Measurements from ENCODE around the gene CFAP126.
A peak's percentile ranks its signal among the peaks of the same experiment; 100 is the strongest.
"Not testable (repeated sequence)": the region's sequence is repeated elsewhere in the genome, so short reads cannot be mapped to it uniquely, and the experiment has no call there.

Gene CFAP126, protein sequence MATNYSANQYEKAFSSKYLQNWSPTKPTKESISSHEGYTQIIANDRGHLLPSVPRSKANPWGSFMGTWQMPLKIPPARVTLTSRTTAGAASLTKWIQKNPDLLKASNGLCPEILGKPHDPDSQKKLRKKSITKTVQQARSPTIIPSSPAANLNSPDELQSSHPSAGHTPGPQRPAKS

DNA sequence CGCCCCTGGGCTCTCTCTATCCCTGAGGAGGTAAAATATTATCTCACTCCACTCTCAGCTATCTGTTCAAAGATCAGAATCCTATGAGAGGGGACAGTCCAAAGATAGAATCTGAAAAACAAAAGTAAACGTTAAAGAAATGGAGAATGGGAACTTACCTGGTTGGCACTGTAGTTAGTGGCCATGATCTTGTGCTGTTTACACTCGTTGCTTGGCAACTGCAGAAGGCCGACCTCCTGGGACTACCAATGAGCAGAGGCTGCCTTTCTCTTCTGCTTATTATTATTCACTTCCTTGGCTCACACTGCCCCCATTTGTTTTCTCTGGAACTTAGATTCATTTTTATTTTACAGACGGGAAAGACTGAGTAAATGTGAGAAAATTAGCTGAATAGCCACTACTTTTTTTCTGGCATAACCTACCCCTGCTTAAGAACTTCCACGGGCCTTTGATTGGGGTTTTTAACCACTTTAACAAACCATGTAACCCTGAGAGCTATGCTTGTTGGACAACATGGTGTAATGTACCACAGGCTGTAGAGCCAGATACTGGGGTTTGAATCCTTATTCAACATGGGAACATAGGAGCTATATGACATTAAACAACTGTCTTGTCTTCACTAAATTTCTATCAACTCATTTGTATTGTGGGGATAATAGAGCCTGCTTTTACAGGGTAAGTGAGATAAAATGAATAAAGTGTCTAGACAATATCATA, at the start of gene CFAP126:
TSS of gene CFAP126 (minus strand) at position 193 of the 717 bp plus-strand sequence. CDS start at position 185, 8 bp downstream.
- peak; percentile 39 for DNase-seq (ENCODE audit: low read depth, low spot score)

DNA sequence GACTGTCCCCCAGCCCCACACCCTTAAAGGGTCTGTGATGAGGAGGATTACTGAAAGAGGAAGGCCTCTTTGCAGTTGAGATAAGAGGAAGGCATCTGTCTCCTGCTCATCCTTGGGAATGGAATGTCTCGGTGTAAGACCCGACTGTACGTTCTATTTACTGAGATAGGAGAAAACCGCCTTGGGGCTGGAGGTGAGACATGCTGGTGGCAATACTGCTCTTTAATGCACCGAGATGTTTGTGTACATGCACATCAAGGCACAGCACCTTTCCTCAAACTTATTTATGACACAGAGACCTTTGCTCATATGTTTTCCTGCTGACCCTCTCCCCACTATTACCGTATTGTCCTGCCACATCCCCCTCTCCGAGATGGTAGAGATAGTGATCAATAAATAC, 45.4 kb upstream of the CFAP126 start:
- DNase-seq (ENCODE audit: low read depth, low spot score) = not testable (repeated sequence)

DNA sequence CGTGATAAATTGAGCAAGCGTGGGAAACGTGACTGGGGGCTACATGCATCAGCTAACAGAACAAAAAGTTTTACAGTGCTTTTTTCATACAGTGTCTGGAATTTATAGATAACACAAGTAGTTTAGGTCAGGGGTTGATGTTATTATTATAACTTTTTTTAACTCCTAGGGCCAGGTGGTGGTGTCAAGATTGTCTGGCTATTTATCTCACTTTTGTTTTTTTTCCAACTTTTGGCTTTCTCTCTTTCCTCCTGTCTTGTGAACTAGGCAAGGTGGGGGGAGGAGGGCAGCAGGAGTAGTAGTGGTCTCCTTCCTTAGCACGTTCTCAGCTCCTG, 42.9 kb upstream of the CFAP126 start:
- not testable (repeated sequence) for DNase-seq (ENCODE audit: low read depth, low spot score)

DNA sequence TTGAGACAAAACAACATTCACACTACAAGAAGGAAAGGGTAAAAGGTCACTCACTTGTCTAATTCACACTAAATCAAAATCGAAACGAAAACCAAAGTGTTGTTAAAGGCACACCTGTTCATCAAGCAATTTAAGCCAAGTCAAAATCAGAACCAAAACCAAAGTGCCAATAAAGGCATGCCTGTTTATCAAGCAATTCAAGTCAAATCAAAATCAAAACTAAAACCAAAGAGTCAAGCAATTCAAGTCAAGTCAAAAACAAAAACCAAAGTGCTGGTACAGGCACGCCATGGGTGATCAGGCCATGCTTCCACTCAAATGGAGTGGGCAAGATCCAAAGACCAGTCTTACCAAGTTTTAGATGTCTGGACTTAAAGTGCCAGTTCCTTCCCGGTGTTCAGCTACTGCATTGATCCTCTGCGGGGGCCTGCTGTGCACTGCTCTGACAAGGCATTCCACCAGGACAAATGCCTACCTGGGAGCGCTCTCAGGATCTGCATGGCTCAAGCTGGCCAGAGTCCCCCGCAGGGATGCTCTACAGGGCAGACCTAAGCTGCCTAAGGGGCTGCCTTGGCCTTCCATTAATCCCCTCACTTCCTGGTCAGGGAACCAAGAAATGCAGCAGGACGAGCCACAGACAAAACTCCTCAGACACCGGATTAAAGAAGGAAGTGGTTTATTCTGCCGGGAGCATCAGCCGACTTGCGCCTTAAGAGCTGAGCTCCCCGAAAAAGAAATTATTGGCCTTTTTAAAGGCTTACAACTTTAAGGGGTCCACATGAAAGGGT, 42.4 kb upstream of the CFAP126 start:
- DNase-seq (ENCODE audit: low read depth, low spot score) = peak; percentile 30

DNA sequence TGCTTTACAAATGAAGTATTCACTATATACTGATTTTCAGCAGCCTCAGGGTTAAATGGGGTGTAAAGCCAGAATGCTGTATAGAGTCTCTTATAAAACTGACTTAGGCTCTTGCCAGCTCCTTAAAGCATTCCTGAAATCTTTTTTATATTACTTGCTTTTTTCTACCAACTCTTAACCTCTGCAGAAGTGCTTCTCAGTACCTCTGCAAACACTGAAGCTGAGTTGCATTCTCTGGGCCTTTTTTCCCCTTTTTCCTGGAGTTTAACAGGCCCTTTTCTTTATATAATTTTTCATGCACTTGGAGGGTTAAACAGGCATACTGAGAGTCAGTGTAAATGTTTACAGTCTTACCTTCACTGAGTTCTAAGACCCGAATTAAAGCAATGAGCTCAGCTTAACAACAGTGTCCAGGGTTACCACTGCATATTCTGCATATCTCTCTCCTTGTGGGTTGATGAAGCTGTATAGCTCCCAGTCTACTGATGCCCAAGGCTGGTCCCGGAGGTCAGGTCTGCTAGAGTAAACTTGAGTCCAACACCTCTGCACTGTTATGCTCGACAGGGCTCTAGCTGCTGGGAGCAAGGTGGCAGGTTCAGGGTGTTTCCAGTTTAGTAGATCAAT, 40.9 kb upstream of the CFAP126 start:
- no peak for DNase-seq (ENCODE audit: low read depth, low spot score)

DNA sequence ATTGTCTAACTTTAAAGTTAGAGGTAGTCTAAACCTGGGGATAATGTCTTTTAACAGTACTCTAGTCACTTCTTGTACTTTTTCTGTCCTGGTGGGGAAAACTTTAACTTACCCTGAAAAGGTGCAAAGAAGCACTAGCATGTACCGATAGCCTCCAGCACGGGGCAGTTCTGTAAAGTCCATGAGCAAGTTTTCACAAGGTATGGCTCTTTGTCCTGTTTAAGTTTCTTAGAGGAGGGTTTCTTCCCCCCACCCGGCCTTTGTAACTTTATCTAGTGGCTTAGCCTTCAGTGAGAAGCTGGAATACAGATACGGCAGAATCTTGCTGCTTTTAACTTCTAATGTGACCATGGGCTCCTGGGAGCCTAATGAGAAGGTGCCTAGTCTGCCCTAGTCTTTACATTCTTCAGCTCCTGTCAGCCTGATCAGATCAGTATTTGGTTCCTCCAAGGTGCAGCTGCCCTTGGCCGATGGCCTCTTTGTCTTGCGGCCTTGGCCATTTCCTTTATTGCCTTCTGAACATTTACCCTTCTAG, 39.8 kb upstream of the CFAP126 start:
- no peak for DNase-seq (ENCODE audit: low read depth, low spot score)

DNA sequence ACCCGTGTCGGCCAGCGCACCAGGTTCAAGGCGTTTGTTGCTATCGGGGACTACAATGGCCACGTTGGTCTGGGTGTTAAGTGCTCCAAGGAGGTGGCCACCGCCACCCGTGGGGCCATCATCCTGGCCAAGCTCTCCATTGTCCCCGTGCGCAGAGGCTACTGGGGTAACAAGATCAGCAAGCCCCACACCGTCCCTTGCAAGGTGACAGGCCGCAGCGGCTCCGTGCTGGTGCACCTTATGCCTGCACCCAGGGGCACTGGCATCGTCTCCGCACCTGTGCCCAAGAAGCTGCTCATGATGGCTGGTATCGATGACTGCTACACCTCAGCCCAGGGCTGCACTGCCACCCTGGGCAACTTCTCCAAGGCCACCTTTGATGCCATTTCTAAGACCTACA, 38.9 kb upstream of the CFAP126 start:
- DNase-seq (ENCODE audit: low read depth, low spot score) = not testable (repeated sequence)

DNA sequence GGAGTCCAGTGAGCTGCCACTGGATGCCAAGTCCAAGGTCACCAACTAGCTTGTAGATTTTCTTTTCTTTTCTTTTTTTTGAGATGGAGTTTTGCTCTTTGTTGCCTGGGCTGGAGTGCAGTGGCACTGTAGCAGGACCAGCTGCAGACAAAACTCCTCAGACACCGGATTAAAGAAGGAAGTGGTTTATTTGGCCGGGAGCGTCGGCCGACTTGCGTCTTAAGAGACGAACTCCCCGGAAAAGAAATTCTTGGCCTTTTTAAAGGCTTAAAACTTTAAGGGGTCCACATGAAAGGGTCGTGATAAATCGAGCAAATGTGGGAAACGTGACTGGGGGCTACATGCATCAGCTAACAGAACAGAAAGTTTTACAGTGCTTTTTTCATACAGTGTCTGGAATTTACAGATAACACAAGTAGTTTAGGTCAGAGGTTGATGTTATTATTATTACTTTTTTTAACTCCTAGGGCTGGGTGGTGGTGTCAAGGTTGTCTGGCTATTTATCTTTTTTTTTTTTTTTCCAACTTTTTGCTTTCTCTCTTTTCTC, 36.4 kb upstream of the CFAP126 start:
- DNase-seq (ENCODE audit: low read depth, low spot score) = no peak

DNA sequence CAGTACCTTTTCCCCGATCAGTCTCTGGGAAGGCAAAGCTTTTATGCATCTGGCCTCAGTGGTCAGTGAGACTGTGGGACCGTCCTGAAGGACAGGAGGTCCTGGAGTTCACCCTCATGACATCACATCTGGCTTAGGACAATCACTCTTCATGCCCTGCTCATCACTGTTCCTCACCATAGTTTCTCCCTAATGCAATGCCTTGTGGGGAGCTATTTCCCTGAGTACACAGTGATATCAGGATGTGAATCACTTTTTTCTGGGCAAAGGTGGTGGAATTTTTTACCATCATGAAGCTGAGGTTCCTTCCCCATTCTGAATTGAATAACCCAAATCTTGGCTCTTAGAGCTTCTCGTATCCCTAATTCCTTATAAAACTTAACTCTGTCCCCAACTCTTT, 34.8 kb upstream of the CFAP126 start:
- no peak for DNase-seq (ENCODE audit: low read depth, low spot score)

DNA sequence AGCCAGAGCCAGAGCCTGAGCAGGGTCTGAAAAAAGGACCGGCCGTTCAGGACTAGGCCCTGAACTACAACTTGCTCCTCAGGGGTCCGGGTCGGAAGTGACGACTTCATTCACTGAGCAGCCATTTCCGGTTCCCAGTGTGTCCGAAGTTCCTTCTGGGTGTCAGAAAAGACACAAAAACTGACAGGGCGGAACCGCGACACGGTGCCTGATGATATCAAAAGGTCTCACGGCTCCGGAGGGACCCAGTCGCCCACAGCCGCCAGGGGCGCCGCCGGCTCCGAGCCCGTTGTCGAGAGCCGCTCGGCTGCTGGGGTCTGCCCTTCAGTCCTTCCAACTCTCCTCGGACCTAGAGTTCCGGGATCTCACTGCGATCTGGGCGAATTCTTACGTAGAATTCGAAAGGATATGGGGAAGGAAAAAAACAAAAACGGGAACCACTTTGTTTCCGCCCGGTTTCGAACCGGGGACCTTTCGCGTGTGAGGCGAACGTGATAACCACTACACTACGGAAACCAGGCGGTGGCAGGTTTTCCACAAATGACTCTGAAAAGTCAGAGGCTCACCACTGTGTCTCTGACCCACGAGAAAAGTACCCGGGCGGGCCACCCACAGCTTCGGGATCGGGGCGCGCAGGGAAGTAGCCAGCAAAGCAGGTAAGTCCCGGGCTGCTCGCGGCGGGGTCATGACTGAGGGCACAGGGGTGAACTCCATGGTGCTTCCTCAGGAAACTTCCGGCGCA, 31.8 kb upstream of the CFAP126 start:
- peak; percentile 96 for DNase-seq (ENCODE audit: low read depth, low spot score)

DNA sequence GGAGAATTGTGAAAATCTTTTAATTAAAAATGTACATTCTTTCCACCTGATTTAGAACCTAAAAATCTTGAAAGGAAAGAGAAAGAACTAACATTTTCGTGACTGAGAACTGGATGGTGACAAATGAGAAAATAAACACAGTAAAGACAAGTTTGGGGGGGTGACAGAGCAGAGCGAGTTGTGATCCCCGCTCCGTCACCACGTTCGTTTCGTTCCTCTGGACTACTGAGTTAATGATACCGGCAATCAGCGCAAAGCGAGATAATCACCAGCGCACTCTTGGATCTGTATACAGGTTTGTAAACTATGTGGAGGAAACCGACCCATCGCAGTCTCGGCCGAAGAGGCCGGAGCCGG, 31.2 kb upstream of the CFAP126 start:
- no peak for DNase-seq (ENCODE audit: low read depth, low spot score)

DNA sequence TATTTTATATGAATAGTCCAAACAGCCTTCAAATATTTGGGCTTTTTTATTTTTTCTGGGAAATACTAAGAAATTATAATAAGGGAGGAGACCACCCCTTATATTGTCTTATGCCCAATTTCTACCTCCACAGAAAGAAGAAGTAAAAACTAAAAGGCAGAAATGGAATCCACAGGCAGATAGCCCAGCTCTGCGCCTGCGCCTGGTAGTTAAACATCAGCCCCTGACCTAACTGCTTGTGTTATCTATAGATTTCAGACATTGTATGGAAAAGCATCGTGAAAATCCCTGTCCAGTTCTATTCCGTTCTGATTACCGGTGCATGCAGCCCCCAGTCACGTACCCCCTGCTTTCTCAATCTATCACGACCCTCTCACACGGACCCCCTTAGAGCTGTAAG, 29.4 kb upstream of the CFAP126 start:
- DNase-seq (ENCODE audit: low read depth, low spot score) = not testable (repeated sequence)

DNA sequence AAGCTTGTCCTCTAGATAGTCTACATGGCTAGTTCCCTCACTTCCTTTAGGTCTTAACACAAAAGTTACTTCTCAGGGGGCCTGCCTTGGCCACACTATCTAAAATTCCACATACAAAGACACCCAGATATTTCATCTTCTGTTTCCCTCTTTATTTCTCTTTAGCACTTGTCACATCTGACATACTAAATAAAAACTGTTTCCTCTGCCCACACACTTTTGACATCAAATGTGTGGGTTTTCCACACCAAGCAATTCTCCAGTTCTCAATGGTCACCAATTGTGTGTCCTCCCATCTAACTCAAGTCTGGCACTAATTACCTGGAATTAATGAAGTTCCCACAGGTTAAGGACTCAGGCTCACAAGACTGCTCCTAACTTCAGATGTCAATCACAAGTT, 25.5 kb upstream of the CFAP126 start:
- DNase-seq (ENCODE audit: low read depth, low spot score) = no peak

DNA sequence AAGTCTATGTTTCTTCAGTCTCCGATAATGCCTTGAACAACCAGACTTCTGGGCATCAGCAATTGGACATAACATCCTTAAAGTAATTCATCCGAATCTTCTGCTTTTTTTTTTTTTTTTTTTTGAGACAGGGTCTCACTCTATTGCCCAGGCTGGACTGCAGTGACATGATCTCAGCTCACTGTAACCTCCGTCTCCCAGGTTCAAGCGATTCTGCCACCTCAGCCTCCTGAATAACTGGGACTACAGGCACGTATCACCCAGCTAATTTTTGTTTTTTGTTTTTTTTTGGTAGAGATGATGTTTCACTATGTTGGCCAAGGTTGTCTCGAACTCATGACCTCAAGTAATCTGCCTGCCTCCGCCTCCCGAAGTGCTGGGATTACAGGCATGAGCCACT, 23.9 kb upstream of the CFAP126 start:
- no peak for DNase-seq (ENCODE audit: low read depth, low spot score)

DNA sequence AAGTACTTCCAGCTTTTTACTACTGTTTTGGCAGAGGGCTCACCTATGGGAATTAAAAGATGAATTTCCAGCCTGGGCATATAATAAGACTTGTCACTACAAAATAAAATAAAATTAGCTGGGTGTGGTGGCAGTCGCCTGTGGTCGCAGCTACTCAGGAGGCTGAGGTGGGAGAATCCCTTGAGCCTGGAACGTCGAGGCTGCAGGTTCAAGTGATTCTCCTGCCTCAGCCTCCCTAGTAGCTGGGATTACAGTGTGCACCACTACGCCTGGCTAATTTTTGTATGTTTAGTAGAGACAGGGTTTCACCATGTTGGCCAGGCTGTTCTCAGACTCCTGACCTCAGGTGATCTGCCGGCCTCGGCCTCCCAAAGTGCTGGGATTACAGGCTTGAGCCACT, 23.5 kb upstream of the CFAP126 start:
- DNase-seq (ENCODE audit: low read depth, low spot score) = not testable (repeated sequence)

DNA sequence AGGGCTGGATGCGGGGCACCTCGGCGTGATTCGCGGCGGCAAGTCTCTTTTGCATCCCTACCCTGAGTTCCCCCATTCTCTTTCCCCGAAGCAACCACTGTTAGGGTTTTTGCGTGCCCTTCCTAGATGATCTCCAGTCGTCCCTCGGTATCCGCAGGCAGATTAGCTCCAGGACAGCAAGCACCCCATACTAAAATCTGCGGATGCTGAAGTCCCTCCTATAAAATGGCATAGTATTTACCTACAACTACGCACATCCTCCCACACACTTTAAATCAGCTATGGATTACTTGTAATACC, 22.8 kb upstream of the CFAP126 start:
- no peak for DNase-seq (ENCODE audit: low read depth, low spot score)

DNA sequence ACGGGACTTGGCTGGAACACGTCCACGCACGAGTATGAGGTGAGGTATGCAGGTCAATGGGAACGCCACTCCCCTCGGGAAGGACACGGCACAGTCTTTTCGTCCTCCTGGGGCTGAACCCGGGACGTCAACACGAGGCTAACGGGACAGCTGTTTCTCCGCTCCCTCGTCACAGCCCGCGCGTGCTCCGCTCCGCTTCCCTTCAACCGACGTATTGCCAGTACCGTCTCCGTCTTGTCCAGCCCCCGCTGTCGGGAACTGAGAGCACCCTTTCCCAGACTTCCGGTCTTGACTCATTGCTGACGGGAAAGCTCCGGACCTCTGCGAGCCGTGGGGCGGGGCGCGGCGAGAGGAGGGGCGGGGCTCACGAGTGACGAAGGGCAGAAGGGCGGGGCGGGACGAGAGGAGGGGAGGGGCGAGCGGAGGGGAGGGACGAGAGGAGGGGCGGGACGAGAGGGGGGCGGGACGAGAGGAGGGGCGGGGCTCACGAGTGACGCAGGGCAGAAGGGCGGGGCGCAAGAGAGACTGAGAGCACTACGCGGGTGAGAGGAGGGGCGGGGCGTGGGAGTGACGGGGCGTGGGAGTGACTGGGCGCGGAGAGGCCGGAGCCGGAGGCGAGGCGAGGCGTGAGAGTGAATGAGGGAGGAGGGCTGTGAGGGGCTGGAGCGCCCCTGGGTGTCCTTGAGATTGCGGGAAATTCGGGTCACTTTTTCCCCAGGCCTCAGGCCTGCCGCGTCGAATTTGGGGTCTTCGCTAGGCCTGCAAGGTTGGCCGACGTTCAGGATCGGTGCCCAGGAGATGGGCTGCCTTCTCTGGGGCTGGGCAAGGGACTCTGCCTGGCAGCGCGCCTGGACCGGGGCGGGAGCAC, 22.2 kb upstream of the CFAP126 start:
- peak; percentile 91 for DNase-seq (ENCODE audit: low read depth, low spot score)

DNA sequence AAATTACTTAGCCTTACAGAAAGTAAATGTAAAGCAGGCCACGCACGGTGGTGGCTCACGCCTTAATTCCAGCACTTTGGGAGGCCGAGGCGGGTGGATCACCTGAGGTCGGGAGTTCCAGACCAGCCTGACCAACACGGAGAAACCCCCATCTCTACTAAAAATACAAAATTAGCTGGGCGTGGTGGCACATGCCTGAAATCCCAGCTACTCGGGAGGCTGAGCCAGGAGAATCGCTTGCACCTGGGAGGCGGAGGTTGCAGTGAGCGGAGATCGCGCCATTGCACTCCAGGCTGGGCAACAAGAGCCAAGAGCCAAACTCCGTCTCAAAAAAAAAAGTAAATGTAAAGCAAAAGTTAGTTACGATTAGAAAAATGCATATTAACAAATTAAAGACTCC, 21.5 kb upstream of the CFAP126 start:
- DNase-seq (ENCODE audit: low read depth, low spot score) = not testable (repeated sequence)

DNA sequence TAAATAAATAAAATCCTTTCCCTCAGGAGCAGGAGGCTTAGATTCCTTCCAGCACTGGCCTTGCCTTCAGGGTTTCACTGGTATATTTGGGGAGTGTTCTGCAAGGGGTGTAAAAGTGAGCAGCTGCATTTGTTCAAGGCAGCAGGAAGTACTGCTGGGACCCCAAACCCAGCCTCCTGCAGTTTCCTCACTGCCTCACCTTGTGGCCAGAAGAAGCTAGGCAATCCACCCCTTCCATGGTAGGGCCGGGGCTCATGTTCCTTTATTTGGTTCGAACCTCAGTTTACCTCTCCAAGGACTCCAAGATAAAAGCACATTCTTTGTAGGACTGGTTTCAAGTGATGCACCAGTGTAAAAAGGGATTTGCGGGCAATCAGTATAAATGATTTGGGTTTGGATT, 21.0 kb upstream of the CFAP126 start:
- no peak for DNase-seq (ENCODE audit: low read depth, low spot score)

DNA sequence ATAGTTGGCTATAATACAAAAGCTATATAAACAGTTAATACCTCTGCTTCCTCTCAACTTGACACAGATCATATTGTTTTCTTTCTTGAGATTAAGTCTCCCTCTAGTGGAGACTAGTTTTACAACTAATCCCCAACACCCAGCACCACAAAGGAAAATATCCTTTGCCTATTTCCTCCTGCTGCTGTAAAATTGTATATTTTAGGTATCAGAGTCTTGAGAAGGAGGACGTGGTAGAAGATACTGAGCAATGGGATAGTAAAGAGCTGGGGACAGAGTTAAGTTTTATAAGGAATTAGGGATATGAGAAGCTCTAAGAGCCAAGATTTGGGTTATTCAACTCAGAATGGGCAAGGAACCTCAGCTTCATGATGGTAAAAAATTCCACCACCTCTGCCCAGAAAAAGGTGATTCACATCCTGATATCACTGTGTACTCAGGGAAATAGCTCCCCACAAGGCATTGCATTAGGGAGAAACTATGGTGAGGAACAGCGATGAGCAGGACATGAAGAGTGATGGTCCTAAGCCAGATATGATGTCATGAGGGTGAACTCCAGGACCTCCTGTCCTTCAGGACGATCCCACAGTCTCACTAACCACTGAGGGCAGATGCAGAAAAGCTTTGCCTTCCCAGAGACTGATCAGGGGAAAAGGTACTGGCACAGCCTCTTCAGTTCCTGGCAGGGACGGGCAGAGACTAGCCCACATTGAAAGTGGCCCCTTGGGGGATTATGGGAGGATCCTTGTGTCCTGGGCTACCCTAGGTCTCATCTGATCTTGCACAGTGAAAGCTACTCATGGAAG, 14.7 kb upstream of the CFAP126 start:
- no peak for DNase-seq (ENCODE audit: low read depth, low spot score)
